MM.1S (cell line): ENCODE data around the gene CEP170B.

Source experiments
- CTCF ChIP-seq: fragments of 300-600 bp; sonication (generic); IDR thresholded peaks from 2 replicates; pipeline ENCODE4 v1.5.1; 2016; ENCODE audit warnings: antibody characterized with exemption, low read length, mixed read lengths
- EZH2 ChIP-seq: fragments of 300-600 bp; sonication (generic); optimal IDR thresholded peaks from 2 replicates; pipeline ENCODE3; 2017; ENCODE audit warnings: low read depth, mild to moderate bottlenecking, antibody characterized with exemption, low read length, mixed read lengths

GRCh38 chr14:104874571-104875411, 9.7 kb downstream of the CEP170B start:
- no peak for TF ChIP-seq EZH2
- no peak for TF ChIP-seq CTCF
